Measurements from ENCODE around the gene GPC6.

- TF ChIP-seq CTCF (IDR thresholded peaks at IDR 0.05) (no peak), POLR2A (IDR thresholded peaks at IDR 0.05) (no peak)
These were observed 133.4 kb downstream of the GPC6 start for GRCh38 chr13:93360021-93360420.

All from uterus (tissue), 2 donors.